ENCODE measurements around the gene RORB. TPM values are rescaled to one million over a fixed set of nuclear protein-coding genes. Genes with fewer than 3 reads are reported as not detected.

RORB gene
- total RNA-seq, 1 donor from 2014 or later = 0.11 TPM

- FAIRE-seq = no peak
- no peak overlapping the region for H3K9ac ChIP-seq (ENCODE audit: low read length)
- peaks cover 3% of the 10 kb centered on the region for H3K4me1 Mint-ChIP-seq (ENCODE audit: low read depth, unreplicated experiment)
- DNase-seq (ENCODE audit: low read depth) = no peak
- H4K20me1 ChIP-seq (ENCODE audit: insufficient read depth, low read length) = no peaks in the 10 kb centered on the region
- H3K36me3 Mint-ChIP-seq (ENCODE audit: low read depth, unreplicated experiment) = no peaks in the 10 kb centered on the region
- no peaks in the 10 kb centered on the region for H3K27me3 Mint-ChIP-seq (ENCODE audit: low read depth, unreplicated experiment)
- no peaks in the 10 kb centered on the region for H3K9me3 Mint-ChIP-seq (ENCODE audit: unreplicated experiment)
- H3K27ac Mint-ChIP-seq (ENCODE audit: unreplicated experiment) = no peak overlapping the region
- no peak overlapping the region for H3K4me2 ChIP-seq (ENCODE audit: low read length)
- no peak overlapping the region for H3K27ac ChIP-seq (ENCODE audit: low read depth, low read length)
- no peak for TF ChIP-seq CTCF (IDR thresholded peaks at IDR 0.05; ENCODE audit: insufficient read depth, low read depth, low read length)
- no peak for TF ChIP-seq EZH2 (IDR thresholded peaks at IDR 0.05; ENCODE audit: insufficient read depth, low read length)
- H3K4me1 ChIP-seq (ENCODE audit: insufficient read depth, low read length) = peaks cover 4% of the 10 kb centered on the region
- H3K27me3 ChIP-seq (ENCODE audit: insufficient read depth, low read length) = no peaks in the 10 kb centered on the region
- no peaks in the 10 kb centered on the region for H3K36me3 ChIP-seq (ENCODE audit: insufficient read depth, low read length)
- H3K79me2 ChIP-seq (ENCODE audit: insufficient read depth, low read length) = no peaks in the 10 kb centered on the region
- H3K4me3 Mint-ChIP-seq (ENCODE audit: unreplicated experiment) = no peak overlapping the region
- H3K9me3 ChIP-seq (ENCODE audit: insufficient read depth, low read depth, low read length) = no peaks in the 10 kb centered on the region
- no peak overlapping the region for H3K4me3 ChIP-seq (ENCODE audit: insufficient read depth, low read depth, low read length)
- no peak overlapping the region for H2AFZ ChIP-seq (ENCODE audit: low read depth, low read length)
Measured at GRCh38 chr9:74662674-74663073, 165.5 kb downstream of the RORB start.

- Histone ChIP-seq H3K4me1 (ENCODE audit: insufficient read depth, low read length) (peaks cover 4% of the 10 kb centered on the region), H3K27ac (ENCODE audit: low read depth, low read length) (peak overlapping the region; percentile 2), H3K9me3 (ENCODE audit: insufficient read depth, low read depth, low read length) (no peaks in the 10 kb centered on the region), H3K79me2 (ENCODE audit: insufficient read depth, low read length) (no peaks in the 10 kb centered on the region), H3K4me2 (ENCODE audit: low read length) (no peak overlapping the region), H3K9ac (ENCODE audit: low read length) (no peak overlapping the region), H3K27me3 (ENCODE audit: insufficient read depth, low read length) (no peaks in the 10 kb centered on the region), H3K36me3 (ENCODE audit: insufficient read depth, low read length) (no peaks in the 10 kb centered on the region), H3K4me3 (ENCODE audit: insufficient read depth, low read depth, low read length) (no peak overlapping the region), H2AFZ (ENCODE audit: low read depth, low read length) (no peak overlapping the region), H4K20me1 (ENCODE audit: insufficient read depth, low read length) (no peaks in the 10 kb centered on the region)
- FAIRE-seq = no peak
- DNase-seq (ENCODE audit: low read depth) = peak; percentile 16
- Mint-ChIP-seq H3K27me3 (ENCODE audit: low read depth, unreplicated experiment) (no peaks in the 10 kb centered on the region), H3K36me3 (ENCODE audit: low read depth, unreplicated experiment) (no peaks in the 10 kb centered on the region), H3K4me3 (ENCODE audit: unreplicated experiment) (no peak overlapping the region), H3K27ac (ENCODE audit: unreplicated experiment) (no peak overlapping the region), H3K9me3 (ENCODE audit: unreplicated experiment) (no peaks in the 10 kb centered on the region), H3K4me1 (ENCODE audit: low read depth, unreplicated experiment) (peaks cover 3% of the 10 kb centered on the region)
- no peak for TF ChIP-seq CTCF (IDR thresholded peaks at IDR 0.05; ENCODE audit: insufficient read depth, low read depth, low read length)
- no peak for TF ChIP-seq EZH2 (IDR thresholded peaks at IDR 0.05; ENCODE audit: insufficient read depth, low read length)
Measured at GRCh38 chr9:74663439-74663838, 166.3 kb downstream of the RORB start.

- H3K79me2 ChIP-seq (ENCODE audit: insufficient read depth, low read length) = no peaks in the 10 kb centered on the region
- TF ChIP-seq EZH2 (IDR thresholded peaks at IDR 0.05; ENCODE audit: insufficient read depth, low read length) (no peak), CTCF (IDR thresholded peaks at IDR 0.05; ENCODE audit: insufficient read depth, low read depth, low read length) (no peak)
Measured at GRCh38 chr9:74666625-74667316, 169.6 kb downstream of the RORB start.

More at GRCh38 chr9:74666625-74667316, 169.6 kb downstream of the RORB start:
- Histone ChIP-seq H3K9ac (ENCODE audit: low read length) (no peak overlapping the region), H3K4me2 (ENCODE audit: low read length) (no peak overlapping the region), H3K9me3 (ENCODE audit: insufficient read depth, low read depth, low read length) (no peaks in the 10 kb centered on the region), H3K27ac (ENCODE audit: low read depth, low read length) (no peak overlapping the region), H3K27me3 (ENCODE audit: insufficient read depth, low read length) (no peaks in the 10 kb centered on the region), H3K4me1 (ENCODE audit: insufficient read depth, low read length) (peaks cover 4% of the 10 kb centered on the region), H3K36me3 (ENCODE audit: insufficient read depth, low read length) (no peaks in the 10 kb centered on the region), H4K20me1 (ENCODE audit: insufficient read depth, low read length) (no peaks in the 10 kb centered on the region), H2AFZ (ENCODE audit: low read depth, low read length) (no peak overlapping the region), H3K4me3 (ENCODE audit: insufficient read depth, low read depth, low read length) (no peak overlapping the region)
- H3K27ac Mint-ChIP-seq (ENCODE audit: unreplicated experiment) = no peak overlapping the region
- no peak for FAIRE-seq
- no peaks in the 10 kb centered on the region for H3K27me3 Mint-ChIP-seq (ENCODE audit: low read depth, unreplicated experiment)
- H3K4me3 Mint-ChIP-seq (ENCODE audit: unreplicated experiment) = no peak overlapping the region
- H3K36me3 Mint-ChIP-seq (ENCODE audit: low read depth, unreplicated experiment) = no peaks in the 10 kb centered on the region
- peak; percentile 43 for DNase-seq (ENCODE audit: low read depth)
- peaks cover 3% of the 10 kb centered on the region for H3K4me1 Mint-ChIP-seq (ENCODE audit: low read depth, unreplicated experiment)
- no peaks in the 10 kb centered on the region for H3K9me3 Mint-ChIP-seq (ENCODE audit: unreplicated experiment)

All from astrocyte (in vitro differentiated cells and primary cell).